ENCODE measurements around the gene CCDC33.

- TF ChIP-seq SRF (IDR thresholded peaks at IDR 0.05; ENCODE audit: low read depth) (no peak), CTCF (IDR thresholded peaks at IDR 0.05 in 2 of 3, conservative IDR thresholded peaks at IDR 0.05 in 1 of 3; ENCODE audit: borderline replicate concordance in 1 of 3, insufficient read depth in 1 of 3, low read depth in 2 of 3, low read length in 2 of 3) (no peak)
- TF ChIP-seq, protein P1, sequence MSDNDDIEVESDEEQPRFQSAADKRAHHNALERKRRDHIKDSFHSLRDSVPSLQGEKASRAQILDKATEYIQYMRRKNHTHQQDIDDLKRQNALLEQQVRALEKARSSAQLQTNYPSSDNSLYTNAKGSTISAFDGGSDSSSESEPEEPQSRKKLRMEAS (IDR thresholded peaks at IDR 0.05), result no peak
Measured at GRCh38 chr15:74205582-74205947, 30.6 kb upstream of the CCDC33 start.

All from HCT116 (cell line).